C4-2B (cell line): Measurements from ENCODE around the gene ZNF222.

Experiments used
- CTCF ChIP-seq: fragments of 450-650 bp; conservative IDR thresholded peaks from 2 replicates; pipeline ENCODE4 v1.5.1; 2017; ENCODE audit warnings: mild to moderate bottlenecking
- ZFX ChIP-seq: fragments of 450-650 bp; IDR thresholded peaks from 2 replicates; pipeline ENCODE4 v1.6.1; 2017

DNA sequence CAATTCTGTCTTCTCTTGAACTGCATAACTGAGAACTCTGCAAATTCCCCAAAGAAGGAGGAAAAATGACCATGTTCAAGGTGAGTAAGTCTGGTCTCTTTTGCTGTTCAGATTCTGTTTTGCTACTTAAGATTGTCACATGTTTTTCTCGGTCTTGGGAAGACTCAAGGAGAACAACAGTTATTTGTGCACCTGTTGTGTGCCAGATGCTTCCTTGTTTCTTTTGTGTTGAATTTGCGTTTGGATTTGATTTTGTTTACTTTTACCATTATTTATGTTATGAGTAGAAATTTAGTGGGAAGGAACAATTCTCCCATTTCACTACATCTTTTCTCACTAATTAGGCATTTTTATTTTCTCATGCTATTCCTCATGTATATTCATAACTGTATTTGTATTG lies 51.1 kb downstream of the ZNF222 start:
- TF ChIP-seq CTCF (no peak), ZFX (no peak)
